DMS153 (cell line): ENCODE data around the gene HCFC1.

Source experiments
- DNase-seq: peaks from one replicate; lab custom pipeline; 2025; lab: John Stamatoyannopoulos, UW

The HCFC1 gene

DNA sequence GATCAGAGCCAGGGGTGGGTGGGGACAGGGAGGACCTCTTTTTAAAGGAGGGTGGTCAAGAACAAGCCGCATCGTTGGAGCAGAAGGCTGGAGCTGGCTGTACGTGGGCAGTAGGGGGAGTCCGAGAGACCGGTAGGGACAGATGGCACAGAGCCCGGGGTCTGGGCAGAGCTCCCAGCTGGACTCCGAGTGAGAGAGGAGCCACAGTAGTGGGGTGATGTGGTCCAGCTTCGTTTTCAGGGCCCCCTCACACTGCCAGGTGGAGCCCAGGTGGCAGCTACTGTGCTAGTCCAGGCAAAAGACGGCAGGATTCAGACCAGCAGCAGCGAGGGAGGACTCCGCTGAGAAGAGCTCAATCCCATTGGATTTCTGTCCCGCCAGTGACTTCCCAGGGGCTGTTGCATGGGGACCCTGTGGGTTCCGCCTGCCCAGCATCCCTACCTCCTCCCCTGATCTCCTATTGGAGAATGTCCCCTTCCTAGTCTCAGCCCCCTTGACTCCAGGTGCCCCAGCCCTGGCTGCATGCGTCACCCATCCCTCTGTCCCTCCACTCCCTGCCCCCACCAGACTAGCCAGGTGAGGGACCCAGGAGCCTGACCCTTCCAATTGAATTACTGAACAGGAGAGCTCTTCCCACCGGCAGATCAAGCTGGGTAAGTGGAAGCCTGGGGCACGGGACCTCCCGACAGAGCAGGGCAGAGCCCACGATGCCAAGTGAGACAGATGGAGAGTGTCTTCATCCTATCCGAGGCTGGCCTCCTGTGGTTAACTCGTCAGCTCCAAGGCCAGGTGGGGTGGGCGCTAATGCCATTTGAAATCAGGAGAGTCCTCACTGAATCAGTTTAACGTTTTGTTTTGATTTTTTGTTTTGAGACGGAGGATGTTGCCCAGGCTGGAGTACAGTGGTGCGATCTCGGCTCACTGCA, 48.4 kb downstream of the HCFC1 start:
- no peak for DNase-seq

GRCh38 chrX:153921511-153922446, 49.8 kb downstream of the HCFC1 start:
- no peak for DNase-seq

GRCh38 chrX:153921070-153921469, 50.5 kb downstream of the HCFC1 start:
- DNase-seq: no peak

DNA sequence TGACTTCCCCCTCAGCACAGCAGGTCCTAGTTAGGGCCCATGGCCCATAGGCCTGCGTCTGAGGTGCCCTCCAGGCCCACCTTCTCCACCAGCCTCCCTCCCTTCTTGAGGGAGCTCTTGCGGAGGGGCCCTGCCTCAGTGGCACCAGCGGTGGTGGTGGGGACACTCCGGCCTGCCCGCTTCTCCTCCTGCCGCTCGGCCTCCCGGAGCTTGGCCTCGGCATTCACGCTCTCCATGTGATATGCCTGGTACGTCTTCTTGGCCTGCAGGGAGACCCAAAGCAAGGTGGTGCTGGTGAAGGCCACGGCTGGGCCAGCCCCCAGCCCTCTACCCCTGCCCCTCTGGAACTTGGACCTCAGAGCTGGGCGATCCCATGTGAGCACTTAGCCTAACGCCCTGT, 51.1 kb downstream of the HCFC1 start:
- no peak for DNase-seq

DNA sequence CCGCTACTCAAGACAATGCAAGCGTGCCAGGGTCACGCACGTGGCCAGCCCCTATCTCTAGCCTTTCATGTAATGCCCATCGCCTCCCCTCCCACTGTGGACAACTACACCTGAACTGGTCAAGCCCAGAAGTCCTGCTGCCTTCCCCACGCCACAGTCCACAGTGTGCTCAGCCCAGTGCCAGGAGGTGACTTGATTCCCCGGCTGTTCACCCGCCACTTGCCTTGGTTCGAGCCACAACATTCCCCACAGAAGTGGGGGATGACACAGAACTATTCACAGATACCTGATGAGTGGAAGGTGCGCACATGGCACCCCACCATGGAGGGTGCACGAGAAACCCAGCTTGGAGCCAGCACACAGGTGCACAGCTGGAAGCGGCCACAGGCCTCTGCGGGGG, 52.3 kb downstream of the HCFC1 start:
- DNase-seq: no peak

GRCh38 chrX:153917869-153918268, 53.7 kb downstream of the HCFC1 start:
- no peak for DNase-seq

- no peak for DNase-seq
Observed at GRCh38 chrX:153913701-153914100, 57.9 kb downstream of the HCFC1 start.

DNA sequence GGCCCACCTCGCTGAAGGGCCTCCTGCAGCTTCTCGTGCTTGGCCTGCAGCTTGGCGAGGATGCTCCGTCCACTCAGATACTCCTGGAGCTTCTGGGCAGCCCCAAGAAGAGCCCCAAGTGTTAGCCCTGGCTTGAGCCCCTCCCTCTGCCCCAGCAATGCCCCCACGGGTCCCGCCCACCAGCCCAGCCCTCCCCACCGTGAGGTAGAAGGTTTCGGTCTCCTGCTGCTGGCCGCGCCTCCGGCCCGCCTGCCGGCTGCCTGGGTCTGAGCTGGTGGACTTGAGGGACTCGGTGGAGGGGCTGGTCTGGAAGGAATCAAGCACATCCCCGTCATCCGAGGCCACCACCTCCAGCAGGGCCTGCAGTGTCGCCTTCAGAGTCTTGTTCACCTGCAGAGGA, 58.4 kb downstream of the HCFC1 start:
- no peak for DNase-seq

DNA sequence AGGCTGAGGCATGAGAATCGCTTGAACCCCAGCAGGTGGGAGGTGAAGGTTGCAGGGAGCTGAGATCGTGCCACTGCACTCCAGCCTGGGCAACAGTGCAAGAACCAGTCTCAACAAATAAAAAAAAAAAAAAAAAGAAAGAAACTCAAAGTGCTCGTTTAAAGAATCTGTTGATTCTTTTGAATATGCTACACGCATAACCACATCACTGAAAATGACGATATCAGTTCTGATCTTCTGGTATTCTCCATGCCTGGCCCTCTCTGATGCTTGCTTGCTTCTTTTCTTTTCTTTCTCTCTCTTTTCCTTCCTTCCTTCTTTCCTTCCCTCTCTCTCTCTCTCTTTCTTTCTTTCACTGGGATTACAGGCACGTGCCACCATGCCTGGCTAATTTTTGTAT, 59.8 kb downstream of the HCFC1 start:
- no peak for DNase-seq

DNA sequence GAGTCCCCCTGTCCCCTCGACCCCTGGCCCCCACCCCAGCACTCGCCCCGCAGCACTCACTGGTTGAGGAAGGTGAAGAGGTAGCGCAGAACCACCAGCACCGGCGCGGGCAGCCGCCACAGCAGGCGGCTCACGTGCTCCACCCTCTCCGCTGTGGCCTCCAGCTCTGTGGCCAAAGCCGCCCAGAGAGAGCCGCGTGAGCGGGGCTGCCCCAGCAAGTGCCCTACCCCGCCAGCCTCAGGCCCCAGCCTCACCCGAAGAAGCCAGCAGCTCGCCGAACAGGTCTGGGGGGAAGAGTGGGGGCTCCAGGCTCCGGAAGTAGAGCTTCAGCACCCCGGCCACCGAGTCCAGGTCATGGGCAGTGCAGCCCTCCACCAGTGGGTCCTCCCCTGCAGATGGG, 61.2 kb downstream of the HCFC1 start:
- DNase-seq: no peak

- DNase-seq: no peak
Observed at GRCh38 chrX:153909980-153910360, 61.6 kb downstream of the HCFC1 start.

DNA sequence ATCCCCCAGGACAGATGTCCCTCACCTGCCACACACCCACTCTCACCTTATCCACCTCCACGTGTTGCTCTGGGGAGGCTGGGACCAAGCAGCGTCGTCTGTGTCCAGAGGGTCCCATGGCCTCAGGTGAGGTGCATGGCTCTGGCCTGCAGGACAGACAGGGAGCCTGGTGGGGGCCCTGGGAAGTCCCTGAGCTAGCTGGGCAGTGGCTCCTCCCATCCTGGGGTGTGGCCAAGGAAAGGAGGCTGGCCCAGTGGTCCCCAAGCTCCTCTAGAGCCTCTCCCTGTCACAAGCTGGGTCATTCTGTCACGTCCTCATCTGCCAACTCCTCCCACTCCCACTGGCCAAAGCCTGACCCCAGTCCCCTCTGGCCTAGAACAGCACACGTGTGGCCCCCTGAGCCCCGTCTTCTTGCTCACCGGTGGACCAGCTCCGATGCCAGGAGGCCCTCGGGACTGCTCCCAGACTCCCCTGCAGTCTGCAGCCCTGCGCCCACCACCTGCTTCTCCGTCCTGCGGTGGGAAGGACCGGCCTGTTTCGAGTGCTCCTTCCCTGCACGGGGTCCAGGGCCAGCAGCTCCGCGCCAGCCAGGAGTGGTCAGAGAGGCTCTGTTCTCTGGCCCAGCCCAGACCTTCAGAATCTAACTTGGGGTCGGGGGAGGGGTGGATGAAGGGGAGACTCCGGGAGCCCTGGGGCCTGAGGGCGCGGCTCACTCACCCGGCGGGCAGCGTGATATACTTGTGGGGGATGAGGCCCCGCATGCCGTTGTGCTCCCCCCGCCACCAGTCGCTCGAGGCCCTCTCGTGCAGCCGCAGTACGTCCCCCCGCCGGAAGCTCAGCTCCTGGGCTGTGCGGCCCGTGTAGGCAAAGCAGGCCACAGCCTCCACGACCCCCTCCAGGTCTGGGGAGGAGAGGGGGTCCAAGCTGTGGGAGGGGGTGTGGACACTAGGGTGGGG, 62.3 kb downstream of the HCFC1 start:
- DNase-seq: no peak

DNA sequence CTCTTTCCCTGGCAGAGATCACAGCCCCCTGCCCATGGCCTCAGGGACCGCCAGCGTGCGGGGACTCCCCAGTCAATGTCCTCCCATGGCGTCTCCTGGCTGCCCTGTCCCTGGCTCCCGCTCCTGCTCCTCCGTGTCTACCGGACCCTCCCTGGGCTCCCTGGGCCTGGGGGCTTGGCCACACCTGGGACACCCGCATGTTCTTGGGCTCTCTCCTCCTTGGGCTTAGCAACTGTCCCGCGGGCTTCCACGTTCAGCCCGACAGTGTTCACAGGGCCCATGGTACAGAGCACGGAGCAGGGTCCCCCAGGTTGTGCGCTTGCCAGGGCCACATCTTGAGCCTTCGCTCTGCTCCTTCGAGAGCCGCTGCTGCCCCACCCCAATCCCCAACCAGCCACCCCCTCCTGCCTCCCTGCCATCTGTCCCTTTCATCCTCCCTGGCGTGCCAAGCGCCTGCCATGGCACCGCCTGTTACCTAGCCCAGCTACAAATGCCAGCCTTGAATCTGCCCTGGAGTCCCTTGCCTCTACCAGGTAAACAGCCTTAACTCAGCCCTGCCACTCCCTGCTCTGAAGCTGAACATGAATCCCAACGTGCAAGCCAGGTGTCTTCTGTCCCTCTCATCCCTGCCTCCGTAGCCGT, 63.3 kb downstream of the HCFC1 start:
- no peak for DNase-seq

DNA sequence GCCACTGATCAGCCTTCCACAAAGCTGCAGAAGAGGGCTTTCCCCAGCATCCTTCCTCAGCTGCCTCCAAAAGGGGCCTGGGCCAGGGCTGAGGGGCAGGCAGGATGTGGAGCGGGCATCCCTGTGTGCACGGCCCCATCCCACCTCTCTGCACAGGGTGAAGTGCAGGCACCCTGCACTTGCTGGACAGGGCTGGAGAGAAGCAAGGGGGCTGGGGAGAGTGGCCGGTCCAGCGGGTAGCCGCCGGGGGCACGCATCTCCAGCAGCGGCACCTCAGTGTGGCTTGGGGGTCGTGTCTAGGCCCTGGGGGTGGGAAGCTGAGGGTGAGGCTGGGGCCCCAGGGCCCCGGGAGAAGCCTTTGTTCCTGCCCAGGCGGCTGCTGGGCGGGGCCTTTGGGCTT, 64.2 kb downstream of the HCFC1 start:
- no peak for DNase-seq

DNA sequence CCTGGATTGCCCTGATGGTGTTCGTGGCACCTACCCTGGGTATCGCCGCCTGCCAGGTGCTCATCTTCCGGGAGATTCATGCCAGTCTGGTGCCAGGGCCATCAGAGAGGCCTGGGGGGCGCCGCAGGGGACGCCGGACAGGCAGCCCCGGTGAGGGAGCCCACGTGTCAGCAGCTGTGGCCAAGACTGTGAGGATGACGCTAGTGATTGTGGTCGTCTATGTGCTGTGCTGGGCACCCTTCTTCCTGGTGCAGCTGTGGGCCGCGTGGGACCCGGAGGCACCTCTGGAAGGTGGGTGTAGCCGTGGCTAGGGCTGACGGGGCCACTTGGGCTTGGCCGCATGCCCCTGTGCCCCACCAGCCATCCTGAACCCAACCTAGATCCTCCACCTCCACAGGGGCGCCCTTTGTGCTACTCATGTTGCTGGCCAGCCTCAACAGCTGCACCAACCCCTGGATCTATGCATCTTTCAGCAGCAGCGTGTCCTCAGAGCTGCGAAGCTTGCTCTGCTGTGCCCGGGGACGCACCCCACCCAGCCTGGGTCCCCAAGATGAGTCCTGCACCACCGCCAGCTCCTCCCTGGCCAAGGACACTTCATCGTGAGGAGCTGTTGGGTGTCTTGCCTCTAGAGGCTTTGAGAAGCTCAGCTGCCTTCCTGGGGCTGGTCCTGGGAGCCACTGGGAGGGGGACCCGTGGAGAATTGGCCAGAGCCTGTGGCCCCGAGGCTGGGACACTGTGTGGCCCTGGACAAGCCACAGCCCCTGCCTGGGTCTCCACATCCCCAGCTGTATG, 65.3 kb downstream of the HCFC1 start:
- no peak for DNase-seq

DNA sequence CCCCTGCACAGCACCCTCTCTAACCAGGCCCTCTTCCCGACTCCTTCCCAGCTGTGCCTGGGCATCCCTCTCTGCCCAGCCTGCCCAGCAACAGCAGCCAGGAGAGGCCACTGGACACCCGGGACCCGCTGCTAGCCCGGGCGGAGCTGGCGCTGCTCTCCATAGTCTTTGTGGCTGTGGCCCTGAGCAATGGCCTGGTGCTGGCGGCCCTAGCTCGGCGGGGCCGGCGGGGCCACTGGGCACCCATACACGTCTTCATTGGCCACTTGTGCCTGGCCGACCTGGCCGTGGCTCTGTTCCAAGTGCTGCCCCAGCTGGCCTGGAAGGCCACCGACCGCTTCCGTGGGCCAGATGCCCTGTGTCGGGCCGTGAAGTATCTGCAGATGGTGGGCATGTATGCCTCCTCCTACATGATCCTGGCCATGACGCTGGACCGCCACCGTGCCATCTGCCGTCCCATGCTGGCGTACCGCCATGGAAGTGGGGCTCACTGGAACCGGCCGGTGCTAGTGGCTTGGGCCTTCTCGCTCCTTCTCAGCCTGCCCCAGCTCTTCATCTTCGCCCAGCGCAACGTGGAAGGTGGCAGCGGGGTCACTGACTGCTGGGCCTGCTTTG, 66.0 kb downstream of the HCFC1 start:
- no peak for DNase-seq

DNA sequence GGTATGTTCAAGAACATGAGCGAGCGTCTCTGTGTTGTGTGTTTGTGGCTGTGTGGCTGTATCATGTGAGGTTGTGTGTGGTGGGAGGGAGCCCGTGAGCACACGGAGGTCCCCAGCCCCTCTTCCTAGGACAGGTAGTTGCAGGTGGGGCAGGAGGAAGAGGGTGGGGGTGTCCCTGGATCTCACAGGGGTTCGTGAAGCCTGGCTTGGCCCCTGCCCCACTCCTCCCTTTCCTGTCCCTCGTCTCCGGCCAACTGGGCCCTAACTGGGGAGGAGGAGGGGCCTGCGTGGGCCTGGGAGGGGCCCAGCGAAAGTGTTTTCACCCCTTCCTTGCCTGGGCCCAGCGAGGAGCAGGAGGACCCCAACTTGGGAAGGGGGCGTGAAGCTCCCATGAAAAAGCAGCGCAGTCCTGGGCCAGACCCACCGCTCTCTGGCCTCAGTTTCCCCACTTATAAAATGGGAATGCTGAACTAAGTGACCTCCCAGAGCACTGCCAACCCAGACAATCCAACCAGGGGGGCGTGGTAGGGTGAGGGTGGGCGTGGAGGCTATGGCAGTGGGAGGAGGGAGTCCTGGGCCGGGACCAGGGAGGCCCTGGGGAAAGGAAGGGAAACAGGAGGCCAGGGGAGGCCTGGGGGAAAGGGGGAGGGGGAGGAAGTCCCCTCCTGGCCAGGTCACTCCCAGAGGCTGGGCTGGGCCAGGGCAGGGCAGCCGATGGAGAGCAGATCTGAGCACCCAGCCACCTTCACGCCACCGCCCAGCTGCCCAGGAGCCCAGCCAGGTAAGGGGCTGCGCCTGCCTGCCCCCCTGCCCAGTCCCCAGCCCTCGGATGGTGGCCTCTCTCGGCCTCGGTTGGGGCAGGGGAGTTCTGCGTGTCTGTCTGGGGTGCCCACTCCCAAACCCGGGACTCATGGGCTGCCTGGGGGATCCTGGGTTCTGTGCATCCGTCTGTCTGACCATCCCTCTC, 67.3 kb downstream of the HCFC1 start, which contains the start of gene AVPR2:
TSS of gene AVPR2 (plus strand) at position 683 of the 967 bp plus-strand sequence. CDS start 473 bp downstream, outside the sequence.
- DNase-seq: no peak

GRCh38 chrX:153903238-153903980, 68.2 kb downstream of the HCFC1 start:
- no peak for DNase-seq
